HL-60 (cell line): ENCODE measurements around the gene TGM2.

Source experiments
- DNase-seq, 2 experiments: peaks; one replicate each; pipeline ENCODE4 v3.0.0-alpha.2; 2010 to 2020; ENCODE audit warnings: low read depth in 1 of 2, low spot score in 1 of 2
- H3K27ac ChIP-seq: fragments of 250-450 bp; sonication (Bioruptor Pico); replicated peaks from 2 replicates; pipeline ENCODE4 v1.5.1; 2020; ENCODE audit warnings: mild to moderate bottlenecking, moderate library complexity
- H3K27me3 ChIP-seq: fragments of 250-450 bp; sonication (Bioruptor Pico); 2 replicates; pipeline ENCODE4 v1.5.1; 2021; ENCODE audit warnings: mild to moderate bottlenecking, moderate library complexity; ENCODE audit not compliant: insufficient read depth, poor library complexity, severe bottlenecking
- H3K4me3 ChIP-seq: replicated peaks from 2 replicates; pipeline ENCODE4 v1.5.1; 2011; ENCODE audit warnings: mild to moderate bottlenecking, control low read depth, low read length; ENCODE audit not compliant: insufficient read depth
- GABPA ChIP-seq: IDR thresholded peaks from 2 replicates; pipeline ENCODE4 v1.6.1; 2012; ENCODE audit warnings: low read depth
- POLR2AphosphoS5 ChIP-seq: IDR thresholded peaks from 2 replicates; pipeline ENCODE4 v1.6.1; 2012; ENCODE audit warnings: low read depth
- SPI1 ChIP-seq: IDR thresholded peaks from 2 replicates; pipeline ENCODE4 v1.6.1; 2012; ENCODE audit warnings: low read depth, mild to moderate bottlenecking, borderline replicate concordance
- TF ChIP-seq, protein P1 (sequence below): IDR thresholded peaks from one replicate; pipeline ENCODE4 v1.5.1; 2011; ENCODE audit warnings: low read length, control low read depth, inconsistent platforms; ENCODE audit not compliant: insufficient read depth
- TF ChIP-seq, protein P2 (sequence below): IDR thresholded peaks from 2 replicates; pipeline ENCODE4 v1.6.1; 2012; ENCODE audit warnings: low read depth; ENCODE audit not compliant: insufficient replicate concordance

Gene TGM2

DNA sequence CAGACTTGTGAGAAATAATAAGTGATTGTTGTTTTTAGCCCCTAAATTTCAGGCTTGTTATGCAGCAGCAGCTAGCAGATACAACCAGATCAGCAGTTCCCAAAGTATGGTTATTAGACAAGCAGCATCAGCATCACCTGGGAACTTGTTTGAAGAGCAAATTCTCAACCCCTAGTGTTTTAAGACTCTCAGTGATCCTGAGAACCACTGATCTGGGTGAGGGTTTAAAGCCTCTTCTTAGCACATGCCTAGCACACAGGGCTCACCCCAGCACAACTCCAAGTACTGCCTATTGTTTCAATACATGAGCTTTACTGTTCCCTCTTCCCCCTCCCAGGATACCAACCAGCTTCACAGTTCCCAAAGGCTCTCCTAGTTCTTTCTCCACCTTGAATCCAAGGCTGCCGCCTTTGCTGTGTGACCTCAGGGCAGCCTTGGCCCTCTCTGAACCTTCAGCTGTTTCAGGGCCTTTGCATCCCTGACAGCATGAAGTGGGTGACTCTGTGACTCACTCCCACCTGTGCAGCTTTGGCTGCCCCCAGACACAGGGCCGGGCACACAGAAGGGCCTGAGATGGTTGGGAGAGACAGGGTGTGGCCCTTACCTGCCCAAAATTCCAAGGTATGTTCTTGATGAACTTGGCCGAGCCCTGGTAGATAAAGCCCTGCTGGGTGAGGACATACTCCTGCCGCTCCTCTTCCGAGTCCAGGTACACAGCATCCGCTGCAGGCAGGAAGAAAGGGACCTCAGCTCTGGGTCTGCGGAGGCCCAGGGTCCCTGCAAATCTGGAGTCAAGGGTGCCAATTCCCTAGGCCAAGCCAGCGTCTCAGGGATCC, 14.5 kb downstream of the TGM2 start:
- TF ChIP-seq POLR2AphosphoS5 (no peak), GABPA (no peak), SPI1 (no peak)
- TF ChIP-seq, protein P1, sequence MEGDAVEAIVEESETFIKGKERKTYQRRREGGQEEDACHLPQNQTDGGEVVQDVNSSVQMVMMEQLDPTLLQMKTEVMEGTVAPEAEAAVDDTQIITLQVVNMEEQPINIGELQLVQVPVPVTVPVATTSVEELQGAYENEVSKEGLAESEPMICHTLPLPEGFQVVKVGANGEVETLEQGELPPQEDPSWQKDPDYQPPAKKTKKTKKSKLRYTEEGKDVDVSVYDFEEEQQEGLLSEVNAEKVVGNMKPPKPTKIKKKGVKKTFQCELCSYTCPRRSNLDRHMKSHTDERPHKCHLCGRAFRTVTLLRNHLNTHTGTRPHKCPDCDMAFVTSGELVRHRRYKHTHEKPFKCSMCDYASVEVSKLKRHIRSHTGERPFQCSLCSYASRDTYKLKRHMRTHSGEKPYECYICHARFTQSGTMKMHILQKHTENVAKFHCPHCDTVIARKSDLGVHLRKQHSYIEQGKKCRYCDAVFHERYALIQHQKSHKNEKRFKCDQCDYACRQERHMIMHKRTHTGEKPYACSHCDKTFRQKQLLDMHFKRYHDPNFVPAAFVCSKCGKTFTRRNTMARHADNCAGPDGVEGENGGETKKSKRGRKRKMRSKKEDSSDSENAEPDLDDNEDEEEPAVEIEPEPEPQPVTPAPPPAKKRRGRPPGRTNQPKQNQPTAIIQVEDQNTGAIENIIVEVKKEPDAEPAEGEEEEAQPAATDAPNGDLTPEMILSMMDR: no peak
- TF ChIP-seq, protein P2, sequence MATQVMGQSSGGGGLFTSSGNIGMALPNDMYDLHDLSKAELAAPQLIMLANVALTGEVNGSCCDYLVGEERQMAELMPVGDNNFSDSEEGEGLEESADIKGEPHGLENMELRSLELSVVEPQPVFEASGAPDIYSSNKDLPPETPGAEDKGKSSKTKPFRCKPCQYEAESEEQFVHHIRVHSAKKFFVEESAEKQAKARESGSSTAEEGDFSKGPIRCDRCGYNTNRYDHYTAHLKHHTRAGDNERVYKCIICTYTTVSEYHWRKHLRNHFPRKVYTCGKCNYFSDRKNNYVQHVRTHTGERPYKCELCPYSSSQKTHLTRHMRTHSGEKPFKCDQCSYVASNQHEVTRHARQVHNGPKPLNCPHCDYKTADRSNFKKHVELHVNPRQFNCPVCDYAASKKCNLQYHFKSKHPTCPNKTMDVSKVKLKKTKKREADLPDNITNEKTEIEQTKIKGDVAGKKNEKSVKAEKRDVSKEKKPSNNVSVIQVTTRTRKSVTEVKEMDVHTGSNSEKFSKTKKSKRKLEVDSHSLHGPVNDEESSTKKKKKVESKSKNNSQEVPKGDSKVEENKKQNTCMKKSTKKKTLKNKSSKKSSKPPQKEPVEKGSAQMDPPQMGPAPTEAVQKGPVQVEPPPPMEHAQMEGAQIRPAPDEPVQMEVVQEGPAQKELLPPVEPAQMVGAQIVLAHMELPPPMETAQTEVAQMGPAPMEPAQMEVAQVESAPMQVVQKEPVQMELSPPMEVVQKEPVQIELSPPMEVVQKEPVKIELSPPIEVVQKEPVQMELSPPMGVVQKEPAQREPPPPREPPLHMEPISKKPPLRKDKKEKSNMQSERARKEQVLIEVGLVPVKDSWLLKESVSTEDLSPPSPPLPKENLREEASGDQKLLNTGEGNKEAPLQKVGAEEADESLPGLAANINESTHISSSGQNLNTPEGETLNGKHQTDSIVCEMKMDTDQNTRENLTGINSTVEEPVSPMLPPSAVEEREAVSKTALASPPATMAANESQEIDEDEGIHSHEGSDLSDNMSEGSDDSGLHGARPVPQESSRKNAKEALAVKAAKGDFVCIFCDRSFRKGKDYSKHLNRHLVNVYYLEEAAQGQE: no peak
- H3K27me3 ChIP-seq: no peaks in the 10 kb centered on the region

DNA sequence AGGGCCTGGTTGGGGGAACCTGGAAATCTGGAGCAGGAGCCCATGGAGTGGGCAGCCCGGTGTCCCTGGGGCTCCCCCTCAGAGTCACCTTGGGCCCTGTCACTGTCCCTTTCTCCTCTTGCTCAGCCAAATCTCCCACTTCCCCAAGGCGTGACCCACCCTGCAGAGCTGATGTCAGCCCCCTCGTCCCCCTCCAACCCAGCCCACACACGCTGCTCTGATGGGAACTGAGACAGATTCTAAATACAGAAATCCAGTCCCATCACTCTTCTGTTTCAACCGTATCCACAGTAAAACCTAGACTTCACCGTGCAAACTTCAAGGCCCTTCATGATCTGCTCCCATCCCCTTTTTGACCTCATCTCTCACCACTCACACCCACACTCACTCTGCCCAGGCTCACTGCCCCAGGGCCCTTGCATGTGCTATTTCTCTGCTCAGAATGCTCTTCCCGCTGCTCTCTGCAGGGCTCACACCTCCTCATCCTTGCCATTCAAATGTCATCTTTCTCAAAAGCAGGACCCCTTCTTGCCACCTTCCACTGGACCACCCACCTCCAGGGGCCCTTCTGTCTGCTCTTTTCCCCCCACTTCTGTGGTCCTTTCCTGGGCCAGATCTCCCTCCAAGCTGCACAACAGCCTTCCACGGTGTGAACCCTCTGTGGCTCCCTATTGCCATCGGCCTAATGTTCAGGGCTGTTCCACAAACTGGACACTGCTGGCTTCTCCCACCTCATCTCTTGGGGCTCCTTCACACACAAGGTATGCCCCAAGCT, 16.6 kb downstream of the TGM2 start:
- TF ChIP-seq SPI1 (no peak), POLR2AphosphoS5 (no peak), GABPA (no peak)
- TF ChIP-seq, protein P2: no peak
- Histone ChIP-seq H3K27me3 (no peaks in the 10 kb centered on the region), H3K27ac (no peak overlapping the region), H3K4me3 (no peak overlapping the region)
- DNase-seq: no peak

More for the DNA sequence above, 14.5 kb downstream of the TGM2 start:
- no peak for DNase-seq
- Histone ChIP-seq H3K27ac (no peak overlapping the region), H3K4me3 (no peak overlapping the region)

DNA sequence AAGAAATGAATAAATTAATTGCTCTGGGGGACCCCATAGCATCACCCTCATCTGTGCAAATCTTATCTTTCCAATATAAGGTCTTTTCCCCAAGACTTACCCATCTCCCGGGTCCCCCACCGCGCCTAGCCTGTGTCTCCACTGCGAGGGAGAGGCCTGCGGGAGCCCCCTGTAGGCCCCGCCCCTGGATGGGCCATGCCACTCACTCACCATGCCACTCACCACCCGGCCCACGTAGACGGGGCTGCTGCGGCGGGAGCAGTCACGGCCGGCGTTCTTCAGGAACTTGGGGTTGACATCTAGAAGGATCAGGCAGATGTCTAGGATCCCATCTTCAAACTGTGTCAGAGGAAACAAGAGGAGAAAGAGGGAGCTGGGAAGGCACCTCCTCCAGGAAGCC, 17.3 kb downstream of the TGM2 start:
- Histone ChIP-seq H3K4me3 (no peak overlapping the region), H3K27me3 (no peaks in the 10 kb centered on the region), H3K27ac (no peak overlapping the region)
- TF ChIP-seq POLR2AphosphoS5: no peak
- TF ChIP-seq, protein P2: no peak
- TF ChIP-seq, protein P1: no peak
- no peak for TF ChIP-seq SPI1
- TF ChIP-seq GABPA: no peak
- DNase-seq: no peak
